G401 (cell line): ENCODE results near the gene DGKD. TPM values are rescaled to one million over a fixed set of nuclear protein-coding genes. Genes with fewer than 3 reads are reported as not detected.

ENCODE experiments used
- DNase-seq: peaks from one replicate; pipeline ENCODE4 v3.0.0-alpha.2; 2015; ENCODE audit warnings: low spot score
- in situ Hi-C: cut with HindIII; loops from 2 replicates; pipeline ENCODE4 v1.10.0; 2016; ENCODE audit warnings: low sequenced_read_pairs, mixed read lengths
- total RNA-seq: library from RNA; depleted of rRNA; stranded (reverse); fragments of >200 nt; shearing (Covaris generic); gene quantifications from 2 replicates; pipeline ENCODE4 v1.2.3, GENCODE V29; 2014

Gene DGKD
- total RNA-seq, 1 experiment from 2014 or later, result 20.4 TPM

DNA sequence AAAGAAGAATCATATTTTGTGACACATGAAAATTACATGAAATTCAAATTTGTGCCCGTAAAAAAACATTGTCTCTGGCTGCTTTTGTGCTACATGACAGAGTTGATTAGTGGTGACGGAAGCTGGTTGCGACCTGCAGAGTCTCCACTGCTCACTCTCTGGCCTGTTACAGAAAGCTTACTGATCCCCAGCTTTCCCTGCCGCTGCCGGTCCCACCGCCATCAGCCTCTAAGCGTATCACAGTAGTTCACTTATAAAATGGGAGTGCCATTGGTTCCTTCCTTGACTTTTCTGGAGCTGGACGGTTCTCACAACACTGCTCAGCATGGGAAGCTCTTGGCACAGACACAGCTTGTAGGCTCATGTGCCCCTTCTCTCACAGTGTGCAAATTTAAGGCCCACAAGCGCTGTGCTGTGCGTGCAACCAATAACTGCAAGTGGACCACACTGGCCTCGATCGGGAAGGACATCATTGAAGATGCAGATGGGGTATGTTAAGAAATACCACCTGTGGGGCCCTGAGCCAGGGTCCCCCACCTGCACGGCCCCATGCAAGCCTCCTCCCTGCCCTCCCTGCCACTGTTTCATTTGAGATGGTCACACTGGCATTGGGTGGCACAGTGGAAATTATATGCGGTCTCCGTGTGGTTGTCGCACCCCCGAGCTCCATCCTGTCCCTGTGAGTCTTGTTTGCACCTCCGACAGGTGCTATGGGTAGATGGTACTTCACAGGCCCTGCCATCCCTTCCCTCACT is 81.3 kb downstream of the DGKD start:
- DNase-seq, result peak; percentile 30
- in situ Hi-C loops, result no loop called here

- in situ Hi-C loops, result no loop called here
- DNase-seq, result peak; percentile 83
Observed at GRCh38 chr2:233436191-233436581, 81.9 kb downstream of the DGKD start.

GRCh38 chr2:233436691-233437438 is 82.6 kb downstream of the DGKD start:
- DNase-seq, result peak; percentile 32
- in situ Hi-C loops, result no loop called here

GRCh38 chr2:233437439-233437955 is 83.2 kb downstream of the DGKD start:
- DNase-seq, result no peak
- in situ Hi-C loops, result no loop called here

DNA sequence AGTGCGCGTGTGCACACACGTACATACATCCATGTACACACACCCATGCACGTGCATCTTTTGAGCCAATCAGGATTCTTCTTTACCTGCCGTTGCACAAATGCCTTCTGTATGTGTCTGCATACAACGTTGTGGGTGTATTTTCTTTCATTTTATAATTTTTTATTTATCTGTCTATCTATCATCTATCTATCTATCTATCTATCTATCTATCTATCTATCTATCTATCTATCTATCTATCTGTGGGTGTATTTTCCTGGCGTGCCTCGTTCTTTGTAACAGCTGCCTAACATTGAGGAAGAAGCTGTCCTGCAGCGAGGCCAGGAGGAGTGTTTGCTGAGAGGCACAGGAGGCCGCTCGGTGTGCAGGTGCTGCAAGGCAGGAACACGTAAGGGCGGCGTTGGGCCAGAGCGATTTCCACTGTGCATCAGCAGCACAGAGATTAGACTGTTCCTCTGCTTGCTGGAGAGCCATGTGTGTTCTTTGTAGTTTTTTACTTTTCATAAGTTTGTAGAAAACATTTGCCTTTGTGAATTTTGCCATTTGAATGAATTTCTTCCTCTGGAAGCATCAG is 84.4 kb downstream of the DGKD start:
- in situ Hi-C loops, result no loop called here

DNA sequence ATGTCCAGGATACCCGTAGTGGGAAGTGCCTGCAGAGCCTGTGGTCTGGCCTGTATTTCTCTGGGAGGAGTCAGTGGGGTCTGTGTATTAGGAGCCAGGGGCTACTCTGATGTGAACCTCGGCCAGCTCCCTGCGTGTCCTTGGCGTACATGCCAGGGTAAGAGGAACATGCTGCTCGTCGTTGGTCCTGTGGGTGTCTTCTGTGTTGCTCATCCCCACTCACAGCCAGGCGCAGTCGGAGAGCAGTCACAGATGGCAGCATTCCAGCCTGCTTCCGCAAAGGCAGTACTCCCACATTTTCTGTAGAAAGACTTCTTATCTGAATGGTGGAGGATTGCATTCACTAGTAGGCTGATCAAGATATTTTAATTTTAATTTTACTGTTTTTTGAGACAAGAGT is 84.9 kb downstream of the DGKD start:
- DNase-seq, result peak; percentile 88
- in situ Hi-C loops, result no loop called here

More for the DNA sequence above, 84.4 kb downstream of the DGKD start:
- peak; percentile 78 for DNase-seq

DNA sequence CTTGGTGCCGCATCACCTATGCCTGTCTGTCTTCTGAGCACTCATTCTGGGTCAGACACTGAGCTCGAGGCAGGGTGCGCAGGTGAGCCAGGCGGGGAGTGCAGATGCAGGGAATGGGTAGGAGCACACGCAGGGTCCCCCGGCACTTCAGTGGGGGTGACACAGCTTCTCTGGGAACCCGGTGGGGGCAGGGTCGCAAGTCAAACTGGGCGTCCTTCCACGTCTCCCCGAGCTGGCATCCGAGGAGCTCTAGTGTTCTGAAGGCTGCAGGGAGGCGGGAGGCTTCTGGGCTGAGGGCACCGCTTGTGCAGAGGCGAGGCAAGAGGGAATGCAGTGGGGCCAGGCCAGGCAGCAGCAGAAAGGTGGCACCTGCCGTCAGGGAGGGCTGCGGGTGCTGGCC is 86.0 kb downstream of the DGKD start:
- in situ Hi-C loops, result no loop called here
- no peak for DNase-seq

DNA sequence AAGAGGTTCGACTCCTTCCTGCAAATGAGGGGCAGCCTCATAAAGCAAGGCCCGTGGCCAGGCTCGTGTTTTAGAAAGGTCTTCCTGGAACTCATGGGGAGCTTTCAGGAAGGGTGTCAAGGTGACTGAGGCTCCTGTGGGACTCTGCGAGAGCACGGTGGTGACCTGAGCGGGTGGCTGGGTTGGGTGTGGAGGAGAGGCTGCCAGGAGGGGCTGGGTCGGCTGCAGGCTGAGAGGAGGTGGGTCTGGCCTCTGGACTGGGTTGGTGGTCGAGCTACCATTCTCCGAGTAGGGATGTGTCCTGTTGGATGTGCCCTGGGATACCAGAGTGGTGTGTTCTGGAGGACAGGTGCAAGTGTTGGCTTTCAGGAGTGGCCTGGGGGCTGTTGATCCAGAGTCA is 86.4 kb downstream of the DGKD start:
- DNase-seq, result no peak
- in situ Hi-C loops, result no loop called here

GRCh38 chr2:233441161-233442027 is 87.1 kb downstream of the DGKD start:
- no peak for DNase-seq
- in situ Hi-C loops, result no loop called here

GRCh38 chr2:233442028-233442310 is 87.7 kb downstream of the DGKD start:
- no peak for DNase-seq
- in situ Hi-C loops, result no loop called here

DNA sequence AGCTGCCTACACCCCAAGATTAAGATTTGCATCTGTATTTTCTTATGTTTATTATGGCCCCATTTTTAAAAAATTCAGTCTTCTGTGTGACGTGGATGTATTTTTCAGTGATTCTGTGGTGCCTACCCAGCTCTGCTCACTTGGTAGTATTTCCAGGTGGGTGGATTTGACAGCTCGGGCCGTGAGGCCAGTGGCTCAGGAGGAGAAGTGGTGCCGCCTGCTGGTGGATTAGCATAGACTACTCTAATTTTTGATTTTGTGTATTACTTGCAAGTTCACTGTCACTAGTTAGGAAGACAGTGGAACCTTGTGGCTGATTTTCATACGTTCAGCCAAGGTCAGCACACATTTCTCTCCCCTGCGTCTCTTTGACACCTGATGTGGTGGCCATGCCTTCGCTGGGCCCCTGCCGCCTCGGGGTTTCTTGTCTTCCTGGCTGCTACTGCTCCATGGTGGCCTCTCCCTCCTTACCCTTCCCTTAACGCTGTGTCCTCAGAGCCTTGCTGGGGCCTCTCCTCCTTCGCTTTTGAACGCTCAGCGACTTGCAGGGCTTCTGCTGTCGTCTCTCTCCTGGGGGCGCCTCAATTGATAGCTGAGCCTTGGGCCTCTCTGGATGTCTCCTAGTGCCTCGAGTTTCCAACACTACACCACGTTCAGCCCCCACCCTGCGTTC is 89.4 kb downstream of the DGKD start:
- DNase-seq, result peak; percentile 94
- in situ Hi-C loops, result no loop called here

GRCh38 chr2:233444501-233444900 is 90.2 kb downstream of the DGKD start:
- in situ Hi-C loops, result no loop called here
- DNase-seq, result no peak

DNA sequence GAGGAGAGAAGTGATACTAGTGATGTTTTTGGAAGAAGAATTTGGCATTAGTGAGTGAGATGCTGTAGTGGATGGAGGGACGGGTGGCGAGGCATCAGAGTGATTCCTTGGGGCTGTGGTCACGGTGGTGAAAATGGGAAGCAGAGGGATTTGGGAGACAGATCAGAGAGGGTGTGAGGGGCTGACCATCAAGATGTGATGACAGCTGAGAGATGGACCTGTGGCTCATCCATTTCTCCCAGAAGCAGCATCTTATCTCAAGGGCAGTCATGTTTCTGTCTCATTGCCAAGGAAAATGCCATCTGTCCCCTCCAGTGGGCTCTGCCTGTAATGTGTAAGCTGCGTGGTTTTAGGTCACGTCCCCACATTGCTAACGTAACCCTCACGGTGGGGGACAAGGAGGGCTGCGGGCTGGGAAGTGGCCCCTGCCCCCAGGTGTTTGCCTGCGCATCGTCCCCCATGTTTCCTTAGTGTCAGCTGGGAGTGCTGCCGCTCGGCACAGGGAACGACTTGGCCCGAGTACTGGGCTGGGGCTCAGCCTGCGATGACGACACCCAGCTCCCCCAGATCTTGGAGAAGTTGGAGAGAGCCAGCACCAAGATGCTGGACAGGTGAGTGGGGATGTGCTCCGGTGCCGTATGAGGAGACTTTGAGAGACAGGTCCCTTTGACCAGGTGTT is 91.0 kb downstream of the DGKD start:
- DNase-seq, result peak; percentile 73
- in situ Hi-C loops, result no loop called here

DNA sequence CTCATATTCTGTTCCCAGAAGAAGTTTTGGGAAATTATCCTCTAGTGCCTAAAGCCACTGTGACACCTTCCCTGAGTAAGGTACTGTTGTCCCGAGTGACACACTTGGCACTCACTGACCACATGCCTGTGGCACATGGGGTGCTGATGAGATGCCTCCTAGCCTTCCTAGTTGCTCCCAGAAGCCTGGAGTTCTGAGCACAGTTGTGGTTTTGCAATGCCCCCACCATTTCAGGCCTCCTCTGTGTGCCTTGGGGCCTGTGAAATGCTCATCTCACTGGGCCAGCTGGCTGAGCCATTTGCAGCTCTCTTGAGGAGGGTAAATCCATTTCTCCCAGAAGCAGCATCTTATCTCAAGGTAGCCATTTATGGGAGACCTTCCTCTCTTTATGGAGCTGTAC is 91.8 kb downstream of the DGKD start:
- DNase-seq, result no peak
- in situ Hi-C loops, result no loop called here

- no peak for DNase-seq
- in situ Hi-C loops, result no loop called here
Observed at GRCh38 chr2:233446606-233447305, 92.5 kb downstream of the DGKD start.

- in situ Hi-C loops, result no loop called here
- no peak for DNase-seq
Observed at GRCh38 chr2:233447506-233448219, 93.4 kb downstream of the DGKD start.

DNA sequence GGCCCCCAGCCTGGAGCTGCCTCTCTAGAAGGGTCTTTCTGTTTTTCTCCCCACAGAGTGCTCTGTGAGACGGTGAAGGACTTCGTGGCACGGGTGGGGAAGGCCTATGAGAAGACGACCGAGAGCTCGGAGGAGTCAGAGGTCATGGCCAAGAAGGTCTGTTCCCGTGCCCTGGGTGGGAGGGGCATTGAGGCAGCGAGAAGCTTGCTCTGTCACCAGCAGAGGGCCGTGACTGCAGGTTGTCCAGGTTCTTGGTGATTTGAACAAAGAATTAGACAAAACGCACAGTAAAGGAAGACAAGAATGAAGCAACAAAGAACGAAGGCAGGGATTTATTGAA is 93.9 kb downstream of the DGKD start:
- in situ Hi-C loops, result no loop called here
- DNase-seq, result peak; percentile 41
